Measurements from ENCODE around the gene SHISA7. TPM values are rescaled to one million over a fixed set of nuclear protein-coding genes. Genes with fewer than 3 reads are reported as not detected.

SHISA7 gene
- total RNA-seq, 2 donors from 2014 or later: not detected

GRCh38 chr19:55479451-55480230 is 36.5 kb upstream of the SHISA7 start:
- Histone ChIP-seq H3K9me3 (no peaks in the 10 kb centered on the region), H3K27ac (no peak overlapping the region), H3K4me1 (ENCODE audit: control insufficient read depth in 1 of 2, low read depth in 2 of 2) (peaks cover 19 to 25% of the 10 kb centered on the region in 2 donors), H3K36me3 (peaks cover 10% of the 10 kb centered on the region), H3K27me3 (replicated peaks; ENCODE audit: insufficient read depth) (no peaks in the 10 kb centered on the region), H3K4me3 (no peak overlapping the region)
- DNase-seq (ENCODE audit: low spot score) (no peak), ATAC-seq (ENCODE audit: insufficient number of reproducible peaks, low FRiP score, low read depth) (no peak)
- no peak for TF ChIP-seq CTCF (IDR thresholded peaks at IDR 0.05)

- ATAC-seq (ENCODE audit: insufficient number of reproducible peaks, low FRiP score, low read depth): no peak
- Histone ChIP-seq H3K9me3 (no peaks in the 10 kb centered on the region), H3K4me3 (no peak overlapping the region), H3K27me3 (replicated peaks; ENCODE audit: insufficient read depth) (no peaks in the 10 kb centered on the region), H3K36me3 (peaks cover 10% of the 10 kb centered on the region), H3K27ac (no peak overlapping the region), H3K4me1 (ENCODE audit: control insufficient read depth in 1 of 2, low read depth in 2 of 2) (peaks cover 13 to 19% of the 10 kb centered on the region in 2 donors)
- TF ChIP-seq CTCF (IDR thresholded peaks at IDR 0.05): no peak
- no peak for DNase-seq (ENCODE audit: low spot score)
These were observed 35.9 kb upstream of the SHISA7 start for GRCh38 chr19:55479045-55479444.

GRCh38 chr19:55478364-55478763 is 35.3 kb upstream of the SHISA7 start:
- H3K9me3 ChIP-seq: no peaks in the 10 kb centered on the region
- TF ChIP-seq CTCF (IDR thresholded peaks at IDR 0.05): no peak
- ATAC-seq (ENCODE audit: insufficient number of reproducible peaks, low FRiP score, low read depth): no peak
- peaks cover 10% of the 10 kb centered on the region for H3K36me3 ChIP-seq
- H3K27ac ChIP-seq: no peak overlapping the region
- H3K4me1 ChIP-seq (ENCODE audit: control insufficient read depth in 1 of 2, low read depth in 2 of 2): peaks cover 12 to 18% of the 10 kb centered on the region in 2 donors
- no peak for DNase-seq (ENCODE audit: low spot score)
- no peak overlapping the region for H3K4me3 ChIP-seq
- no peaks in the 10 kb centered on the region for H3K27me3 ChIP-seq (replicated peaks; ENCODE audit: insufficient read depth)

GRCh38 chr19:55477905-55478304 is 34.8 kb upstream of the SHISA7 start:
- no peaks in the 10 kb centered on the region for H3K27me3 ChIP-seq (replicated peaks; ENCODE audit: insufficient read depth)
- ATAC-seq (ENCODE audit: insufficient number of reproducible peaks, low FRiP score, low read depth) (no peak), DNase-seq (ENCODE audit: low spot score) (no peak)
- peak overlapping the region; percentile 81 for H3K4me3 ChIP-seq
- H3K9me3 ChIP-seq: no peaks in the 10 kb centered on the region
- H3K36me3 ChIP-seq: peaks cover 6% of the 10 kb centered on the region
- no peak overlapping the region for H3K27ac ChIP-seq
- H3K4me1 ChIP-seq (ENCODE audit: control insufficient read depth in 1 of 2, low read depth in 2 of 2): peaks cover 12 to 18% of the 10 kb centered on the region in 2 donors
- TF ChIP-seq CTCF (IDR thresholded peaks at IDR 0.05): no peak

GRCh38 chr19:55476100-55476775 is 33.1 kb upstream of the SHISA7 start, which contains the start of gene ZNF628:
Gene ZNF628, plus strand, starts transcription at chr19:55476617. Its CDS starts 3,294 bp downstream, at chr19:55479911.
- no peaks in the 10 kb centered on the region for H3K36me3 ChIP-seq
- TF ChIP-seq CTCF (IDR thresholded peaks at IDR 0.05): no peak
- DNase-seq (ENCODE audit: low spot score) (peak; percentile 94), ATAC-seq (ENCODE audit: insufficient number of reproducible peaks, low FRiP score, low read depth) (peak; percentile 95)
- H3K4me3 ChIP-seq: peak within 1 kb of the TSS; percentile 81
- H3K4me1 ChIP-seq (ENCODE audit: control insufficient read depth in 1 of 2, low read depth in 2 of 2): peaks cover 12 to 18% of the 10 kb centered on the region in 2 donors
- H3K27me3 ChIP-seq (replicated peaks; ENCODE audit: insufficient read depth): no peaks in the 10 kb centered on the region
- no peaks in the 10 kb centered on the region for H3K9me3 ChIP-seq
- peak within 1 kb of the TSS; percentile 79 to 82 for H3K27ac ChIP-seq

Data from thoracic aorta (tissue), 2 donors.